Stimulated activated naive CD8-positive, alpha-beta T cell treated with anti-CD3 and anti-CD28 coated beads, Interleukin-15, Interleukin-2, amounts not matched to agents 100 ng/mL and 50 ng/mL, for 24 hours (primary cell): ENCODE results near the gene SLCO3A1.

Source experiments
- H3K27ac Mint-ChIP-seq: one replicate; pipeline ENCODE4 v1.8.0; 2021; ENCODE audit warnings: mild to moderate bottlenecking, mixed read lengths
- H3K27me3 Mint-ChIP-seq: one replicate; pipeline ENCODE4 v1.8.0; 2021; ENCODE audit warnings: mixed read lengths
- H3K36me3 Mint-ChIP-seq: one replicate; pipeline ENCODE4 v1.8.0; 2021; ENCODE audit warnings: low read depth, mixed read lengths
- H3K4me1 Mint-ChIP-seq: one replicate; pipeline ENCODE4 v1.8.0; 2021; ENCODE audit warnings: low read depth, mixed read lengths
- H3K4me3 Mint-ChIP-seq: one replicate; pipeline ENCODE4 v1.8.0; 2021; ENCODE audit warnings: mild to moderate bottlenecking, mixed read lengths
- H3K9me3 Mint-ChIP-seq: one replicate; pipeline ENCODE4 v1.8.0; 2021; ENCODE audit warnings: mixed read lengths

Gene SLCO3A1

GRCh38 chr15:91924837-91925495, 71.5 kb downstream of the SLCO3A1 start:
- H3K27ac Mint-ChIP-seq = no peak overlapping the region
- H3K9me3 Mint-ChIP-seq = no peaks in the 10 kb centered on the region
- H3K27me3 Mint-ChIP-seq = no peaks in the 10 kb centered on the region
- no peaks in the 10 kb centered on the region for H3K36me3 Mint-ChIP-seq
- no peak overlapping the region for H3K4me3 Mint-ChIP-seq
- H3K4me1 Mint-ChIP-seq = peaks cover 40% of the 10 kb centered on the region

GRCh38 chr15:91925794-91926193, 72.3 kb downstream of the SLCO3A1 start:
- H3K36me3 Mint-ChIP-seq = no peaks in the 10 kb centered on the region
- no peaks in the 10 kb centered on the region for H3K27me3 Mint-ChIP-seq
- no peak overlapping the region for H3K27ac Mint-ChIP-seq
- H3K9me3 Mint-ChIP-seq = no peaks in the 10 kb centered on the region
- H3K4me1 Mint-ChIP-seq = peaks cover 33% of the 10 kb centered on the region
- H3K4me3 Mint-ChIP-seq = no peak overlapping the region

GRCh38 chr15:91926908-91927270, 73.4 kb downstream of the SLCO3A1 start:
- Mint-ChIP-seq H3K27ac (no peak overlapping the region), H3K27me3 (no peaks in the 10 kb centered on the region), H3K4me1 (peaks cover 24% of the 10 kb centered on the region), H3K36me3 (no peaks in the 10 kb centered on the region), H3K9me3 (no peaks in the 10 kb centered on the region), H3K4me3 (no peak overlapping the region)

- H3K27ac Mint-ChIP-seq = no peak overlapping the region
- no peak overlapping the region for H3K4me3 Mint-ChIP-seq
- no peaks in the 10 kb centered on the region for H3K36me3 Mint-ChIP-seq
- H3K4me1 Mint-ChIP-seq = peaks cover 18% of the 10 kb centered on the region
- no peaks in the 10 kb centered on the region for H3K9me3 Mint-ChIP-seq
- no peaks in the 10 kb centered on the region for H3K27me3 Mint-ChIP-seq
Measured at GRCh38 chr15:91927585-91927984, 74.1 kb downstream of the SLCO3A1 start.

- Mint-ChIP-seq H3K4me1 (peaks cover 13% of the 10 kb centered on the region), H3K27me3 (no peaks in the 10 kb centered on the region), H3K27ac (no peak overlapping the region), H3K9me3 (no peaks in the 10 kb centered on the region), H3K36me3 (no peaks in the 10 kb centered on the region), H3K4me3 (no peak overlapping the region)
Measured at GRCh38 chr15:91928675-91929074, 75.2 kb downstream of the SLCO3A1 start.

GRCh38 chr15:91929509-91929908, 76.0 kb downstream of the SLCO3A1 start:
- Mint-ChIP-seq H3K4me1 (peaks cover 13% of the 10 kb centered on the region), H3K27me3 (no peaks in the 10 kb centered on the region), H3K4me3 (no peak overlapping the region), H3K36me3 (no peaks in the 10 kb centered on the region), H3K9me3 (no peaks in the 10 kb centered on the region), H3K27ac (no peak overlapping the region)

GRCh38 chr15:91930092-91930491, 76.6 kb downstream of the SLCO3A1 start:
- Mint-ChIP-seq H3K4me1 (peaks cover 13% of the 10 kb centered on the region), H3K27ac (no peak overlapping the region), H3K27me3 (no peaks in the 10 kb centered on the region), H3K36me3 (no peaks in the 10 kb centered on the region), H3K4me3 (no peak overlapping the region), H3K9me3 (no peaks in the 10 kb centered on the region)

GRCh38 chr15:91936182-91936775, 82.8 kb downstream of the SLCO3A1 start:
- Mint-ChIP-seq H3K9me3 (no peaks in the 10 kb centered on the region), H3K27me3 (no peaks in the 10 kb centered on the region), H3K4me1 (peaks cover 18% of the 10 kb centered on the region), H3K4me3 (no peak overlapping the region), H3K36me3 (no peaks in the 10 kb centered on the region), H3K27ac (no peak overlapping the region)

GRCh38 chr15:91936927-91937326, 83.4 kb downstream of the SLCO3A1 start:
- Mint-ChIP-seq H3K4me3 (no peak overlapping the region), H3K36me3 (no peaks in the 10 kb centered on the region), H3K9me3 (no peaks in the 10 kb centered on the region), H3K27ac (no peak overlapping the region), H3K27me3 (no peaks in the 10 kb centered on the region), H3K4me1 (peaks cover 22% of the 10 kb centered on the region)

- Mint-ChIP-seq H3K9me3 (no peaks in the 10 kb centered on the region), H3K36me3 (no peaks in the 10 kb centered on the region), H3K27me3 (no peaks in the 10 kb centered on the region), H3K4me1 (peaks cover 33% of the 10 kb centered on the region), H3K27ac (no peak overlapping the region), H3K4me3 (no peak overlapping the region)
Measured at GRCh38 chr15:91938136-91938535, 84.6 kb downstream of the SLCO3A1 start.

GRCh38 chr15:91939403-91939831, 85.9 kb downstream of the SLCO3A1 start:
- H3K36me3 Mint-ChIP-seq = no peaks in the 10 kb centered on the region
- peaks cover 36% of the 10 kb centered on the region for H3K4me1 Mint-ChIP-seq
- H3K27ac Mint-ChIP-seq = no peak overlapping the region
- no peaks in the 10 kb centered on the region for H3K27me3 Mint-ChIP-seq
- H3K4me3 Mint-ChIP-seq = no peak overlapping the region
- no peaks in the 10 kb centered on the region for H3K9me3 Mint-ChIP-seq

GRCh38 chr15:91940496-91941381, 87.2 kb downstream of the SLCO3A1 start:
- no peak overlapping the region for H3K4me3 Mint-ChIP-seq
- H3K4me1 Mint-ChIP-seq = peaks cover 36% of the 10 kb centered on the region
- no peaks in the 10 kb centered on the region for H3K36me3 Mint-ChIP-seq

GRCh38 chr15:91941871-91942658, 88.6 kb downstream of the SLCO3A1 start:
- peaks cover 36% of the 10 kb centered on the region for H3K4me1 Mint-ChIP-seq
- H3K27me3 Mint-ChIP-seq = no peaks in the 10 kb centered on the region
- H3K36me3 Mint-ChIP-seq = no peaks in the 10 kb centered on the region
- H3K4me3 Mint-ChIP-seq = no peak overlapping the region
- no peak overlapping the region for H3K27ac Mint-ChIP-seq
- H3K9me3 Mint-ChIP-seq = no peaks in the 10 kb centered on the region

More at GRCh38 chr15:91940496-91941381, 87.2 kb downstream of the SLCO3A1 start:
- peak overlapping the region; percentile 27 for H3K27ac Mint-ChIP-seq
- no peaks in the 10 kb centered on the region for H3K27me3 Mint-ChIP-seq
- no peaks in the 10 kb centered on the region for H3K9me3 Mint-ChIP-seq

GRCh38 chr15:91942720-91943394, 89.3 kb downstream of the SLCO3A1 start:
- Mint-ChIP-seq H3K27me3 (no peaks in the 10 kb centered on the region), H3K4me3 (peak overlapping the region; percentile 12), H3K36me3 (no peaks in the 10 kb centered on the region), H3K27ac (no peak overlapping the region), H3K9me3 (no peaks in the 10 kb centered on the region), H3K4me1 (peaks cover 36% of the 10 kb centered on the region)
